UCSD-AML1 (cell line): ENCODE data around the gene PHLDA1.
A peak's percentile ranks its signal among the peaks of the same experiment; 100 is the strongest.
"Not testable (repeated sequence)": the region's sequence is repeated elsewhere in the genome, so short reads cannot be mapped to it uniquely, and the experiment has no call there.

Experiments
- DNase-seq: peaks from one replicate; lab custom pipeline; 2025; ENCODE audit not compliant: unreplicated experiment; lab: John Stamatoyannopoulos, UW

The PHLDA1 gene

DNA sequence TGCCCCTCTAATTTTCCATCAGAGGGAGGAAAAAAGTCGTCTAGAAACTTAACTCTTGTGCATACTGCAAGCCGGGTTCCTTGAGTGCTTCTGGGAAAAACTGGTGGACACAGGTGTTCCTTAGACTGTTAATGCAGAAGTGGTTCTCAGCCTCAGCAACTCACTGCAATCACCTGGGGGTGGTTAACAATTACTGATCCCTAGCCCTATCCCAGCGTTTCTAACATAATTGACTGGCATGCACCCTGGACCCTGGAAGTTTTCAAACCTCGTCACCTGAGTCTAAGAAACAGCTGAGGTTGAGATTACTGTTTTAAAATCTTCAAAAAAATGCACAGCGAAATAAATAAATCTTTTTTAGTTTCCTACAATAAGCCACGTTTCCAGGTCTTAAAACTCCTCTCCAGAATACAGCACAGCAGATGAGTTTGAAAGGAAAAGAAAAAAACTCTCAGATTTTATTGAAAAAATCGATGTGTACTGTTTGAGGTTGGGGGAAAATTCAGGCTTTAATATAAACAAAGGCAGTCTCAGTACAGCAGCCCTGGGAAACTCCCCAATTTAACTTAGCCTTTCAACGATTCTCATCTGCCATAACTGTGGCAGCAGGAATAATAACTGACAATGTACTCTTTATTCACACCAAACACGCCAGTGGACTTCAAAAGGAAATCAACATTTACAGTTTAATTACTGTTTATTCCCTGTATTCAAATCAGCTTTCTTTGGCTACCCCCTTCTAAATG is 45.4 kb downstream of the PHLDA1 start:
- no peak for DNase-seq

DNA sequence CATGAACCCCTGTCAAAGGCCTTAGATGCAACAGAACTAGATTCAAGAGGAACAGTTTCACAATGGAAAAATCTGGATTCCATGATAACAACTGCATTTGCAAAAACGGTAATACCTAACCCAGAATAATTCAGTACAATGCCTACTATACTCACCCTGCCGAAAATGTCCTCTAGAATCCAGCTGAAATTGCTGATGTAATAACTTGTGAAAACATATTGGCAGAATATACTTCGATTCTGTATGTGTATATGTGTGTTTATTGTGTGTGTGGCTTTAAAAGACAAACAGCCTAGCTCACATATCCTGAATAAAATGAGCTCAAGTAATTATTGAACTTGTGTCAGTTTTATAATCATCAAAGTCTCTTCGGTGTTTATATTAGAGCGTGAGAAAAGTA is 46.0 kb downstream of the PHLDA1 start:
- no peak for DNase-seq

DNA sequence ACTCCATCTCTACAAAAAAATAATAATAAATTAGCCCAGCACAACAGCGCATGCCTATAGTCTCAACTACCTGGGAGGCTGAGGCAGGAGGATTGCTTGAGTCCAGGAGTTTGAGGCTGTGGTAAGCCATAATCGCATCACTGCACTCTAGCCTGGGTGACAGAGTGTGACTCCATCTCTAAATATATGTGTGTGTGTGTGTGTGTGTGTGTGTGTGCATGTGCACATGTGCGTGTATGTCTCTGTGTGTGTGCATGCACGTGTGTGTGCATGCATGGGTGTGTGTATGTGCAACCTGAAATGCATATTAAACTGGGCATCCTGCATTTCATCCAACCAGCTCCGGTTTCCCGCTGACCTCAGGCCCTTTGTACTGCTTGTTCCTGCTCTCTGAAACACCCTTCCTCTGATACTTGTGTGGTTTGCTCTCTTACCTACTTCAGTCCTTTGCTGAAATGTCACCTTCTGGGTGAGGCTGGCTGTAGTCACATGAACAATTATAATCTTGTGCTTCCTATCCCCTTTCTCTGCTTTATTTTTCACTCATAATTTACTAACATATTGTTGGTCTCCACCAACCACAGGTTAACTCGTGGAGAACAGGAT is 46.9 kb downstream of the PHLDA1 start:
- DNase-seq: no peak

DNA sequence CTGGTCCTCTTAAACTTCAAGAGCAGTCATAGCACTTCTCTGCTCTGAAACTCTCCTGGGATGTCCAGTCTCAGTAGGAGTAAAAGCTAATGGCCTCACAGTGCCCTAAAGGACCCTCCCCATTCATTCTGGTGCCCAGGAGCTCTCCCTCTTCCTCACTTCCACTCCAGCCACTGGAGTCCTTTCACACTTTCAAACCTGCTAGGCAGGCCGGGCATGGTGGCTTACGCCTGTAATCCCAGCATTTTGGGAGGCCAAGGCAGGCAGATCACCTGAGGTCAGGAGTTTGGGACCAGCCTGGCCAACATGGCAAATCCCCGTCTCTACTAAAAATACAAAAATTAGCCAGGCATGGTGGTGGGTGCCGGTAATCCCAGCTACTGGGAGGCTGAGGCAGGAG is 47.7 kb downstream of the PHLDA1 start:
- not testable (repeated sequence) for DNase-seq

DNA sequence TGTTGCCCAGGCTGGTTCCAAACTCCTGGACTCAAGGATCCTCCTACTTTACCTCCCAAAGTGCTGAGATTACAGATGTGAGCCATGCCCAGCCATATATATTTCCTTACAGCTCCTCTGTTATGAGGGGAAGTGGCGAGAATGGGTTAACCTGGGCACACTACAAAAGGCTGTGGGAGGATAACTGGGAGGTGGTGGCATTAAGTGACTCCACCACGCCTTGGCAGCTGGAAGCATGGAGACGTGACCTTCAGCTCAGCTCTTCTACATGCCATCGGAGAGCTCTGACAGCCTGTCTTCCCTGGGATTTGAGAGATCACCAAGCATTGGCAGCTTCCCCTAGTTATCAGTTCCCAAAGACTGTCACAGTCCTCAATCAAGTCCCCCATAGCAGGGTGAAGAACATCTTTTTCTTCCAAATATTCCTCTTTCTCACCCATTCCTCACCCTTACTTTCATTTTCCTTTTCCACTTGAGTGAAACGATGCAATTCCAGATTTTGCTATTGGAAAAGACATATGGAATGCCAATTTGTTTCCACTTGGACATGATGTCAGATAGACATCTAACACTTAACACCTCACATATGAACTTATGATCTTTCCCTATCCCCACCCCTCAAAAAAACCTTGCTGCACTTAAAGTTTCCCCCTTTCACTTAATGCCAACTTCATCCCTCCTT is 48.5 kb downstream of the PHLDA1 start:
- peak; percentile 8 for DNase-seq

DNA sequence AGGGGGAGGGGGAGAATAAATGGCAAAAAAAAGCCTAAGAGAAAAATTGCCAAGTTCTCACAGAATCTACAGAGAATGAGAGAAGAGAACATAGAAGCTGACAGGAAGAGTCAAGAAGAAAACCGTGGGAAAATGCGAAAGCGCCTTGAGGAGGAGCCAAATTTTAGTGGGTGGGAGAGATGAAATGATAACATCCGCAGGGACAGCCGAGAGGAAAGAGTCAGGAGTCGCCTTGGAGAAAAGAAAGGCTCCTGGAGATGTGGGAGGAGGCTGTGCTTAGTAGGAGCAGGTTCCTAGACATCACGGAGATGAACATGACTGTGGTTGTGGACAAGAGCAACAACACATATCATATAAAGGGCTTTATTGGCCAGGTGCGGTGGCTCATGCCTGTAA is 49.4 kb downstream of the PHLDA1 start:
- DNase-seq: no peak

DNA sequence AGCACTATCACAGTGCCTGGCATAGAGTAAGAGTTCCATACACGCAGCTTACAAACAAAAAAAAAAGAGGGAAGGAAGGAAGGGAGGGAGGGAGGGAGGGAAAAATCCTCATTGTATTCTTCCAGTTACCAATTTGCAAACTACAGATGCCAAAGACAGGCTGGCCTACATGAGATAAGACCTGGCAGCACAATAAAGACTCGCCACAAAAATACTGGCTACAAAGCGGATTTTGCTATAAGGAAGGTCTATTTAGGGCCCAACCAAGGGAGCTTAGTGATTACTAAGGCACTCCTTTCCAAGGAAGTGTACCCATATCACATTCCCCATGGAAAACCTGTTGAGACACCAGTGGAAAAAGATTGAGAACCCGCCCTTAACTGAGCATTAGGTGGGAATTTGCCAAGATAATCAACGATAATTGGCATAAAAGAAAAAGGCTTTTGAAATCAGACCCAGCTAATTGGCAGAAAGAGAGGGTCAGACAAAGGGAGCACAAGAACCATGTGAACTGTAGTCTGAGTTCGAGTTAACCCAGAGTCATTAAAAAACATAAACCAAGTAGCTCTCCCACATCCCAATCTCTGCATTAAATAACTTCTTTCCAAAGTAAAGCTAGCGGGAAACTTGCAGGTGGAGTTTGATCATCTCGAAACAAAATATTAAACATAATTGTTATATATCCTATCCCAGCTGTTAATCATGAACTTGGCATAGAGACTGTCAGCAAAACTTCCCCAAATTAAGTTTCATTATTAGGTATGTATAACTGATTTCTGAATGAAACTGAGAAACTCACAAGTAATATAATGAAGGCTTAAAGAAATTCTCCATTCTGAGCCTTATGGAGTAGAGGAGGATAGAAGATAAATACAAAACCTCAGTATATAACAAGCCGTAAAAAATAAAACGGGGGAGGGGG is 50.1 kb downstream of the PHLDA1 start:
- no peak for DNase-seq

DNA sequence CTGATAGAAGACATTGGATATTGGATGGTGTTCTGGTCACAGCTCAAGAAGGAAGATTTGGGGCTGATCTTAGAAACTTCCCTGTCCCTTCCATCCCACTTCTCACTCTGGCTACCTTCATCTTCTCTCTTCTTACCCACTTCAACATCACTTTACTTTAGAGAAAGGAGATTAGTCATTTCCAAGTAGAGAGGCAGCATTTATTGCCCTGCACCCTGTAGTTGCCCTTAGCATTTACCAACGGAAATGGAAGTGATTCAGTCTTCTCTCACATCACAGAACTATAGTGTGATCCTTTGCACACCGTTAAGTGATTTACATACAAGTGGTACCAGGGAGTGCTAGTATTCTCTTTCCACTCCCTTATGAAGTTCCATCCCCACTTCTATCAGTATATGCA is 52.4 kb downstream of the PHLDA1 start:
- no peak for DNase-seq

DNA sequence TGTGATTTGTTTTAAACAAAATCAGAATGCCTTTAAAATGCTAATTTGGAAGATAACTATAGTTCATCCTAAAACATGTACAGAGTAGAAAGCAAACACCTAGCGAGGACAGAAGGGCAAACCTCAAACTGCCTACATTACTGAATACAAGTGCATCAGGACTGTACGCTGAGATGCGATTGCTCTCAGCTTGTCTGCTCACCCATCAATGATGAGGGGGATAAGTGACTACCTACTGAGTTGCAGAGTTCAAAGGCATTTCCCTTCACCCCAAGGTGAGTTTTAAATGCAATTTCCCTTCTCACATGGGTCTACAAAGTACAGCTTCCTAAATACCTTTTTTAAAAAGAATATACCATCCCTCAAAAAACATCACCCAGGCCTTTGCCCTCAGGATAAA is 52.9 kb downstream of the PHLDA1 start:
- DNase-seq: no peak

DNA sequence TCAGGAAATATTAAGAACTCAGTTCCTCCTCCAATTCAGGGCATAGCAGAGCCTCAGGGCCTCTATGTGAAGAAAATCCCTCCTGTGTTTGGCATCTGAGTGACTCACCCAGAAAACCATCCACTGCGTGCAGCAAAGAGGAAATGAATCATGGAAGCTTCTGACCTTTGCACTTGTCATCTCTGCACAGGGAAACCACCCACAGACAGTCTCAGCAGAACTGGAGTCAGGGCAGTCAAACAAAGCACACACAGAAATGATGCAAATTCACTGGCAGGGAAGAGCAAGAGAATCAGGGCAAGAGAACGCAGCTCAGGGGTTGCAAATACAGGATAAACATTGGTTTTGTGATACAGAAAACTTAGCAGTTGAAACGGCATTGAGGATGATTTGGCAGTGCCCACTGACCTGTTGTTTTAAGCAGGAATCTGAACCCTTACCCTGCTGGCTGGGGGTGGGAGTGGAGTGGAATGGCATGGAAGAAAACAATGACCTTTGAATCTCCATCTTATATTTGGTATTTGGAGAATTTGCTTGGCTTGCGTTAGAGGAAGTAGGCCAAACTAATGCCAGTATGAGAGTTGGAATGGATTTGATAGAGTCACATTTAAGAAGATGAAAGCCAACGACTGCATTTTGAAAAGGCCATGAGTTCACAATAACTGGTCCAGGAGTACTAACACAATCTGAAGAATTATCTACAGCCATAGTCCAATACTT is 53.5 kb downstream of the PHLDA1 start:
- peak; percentile 63 for DNase-seq

DNA sequence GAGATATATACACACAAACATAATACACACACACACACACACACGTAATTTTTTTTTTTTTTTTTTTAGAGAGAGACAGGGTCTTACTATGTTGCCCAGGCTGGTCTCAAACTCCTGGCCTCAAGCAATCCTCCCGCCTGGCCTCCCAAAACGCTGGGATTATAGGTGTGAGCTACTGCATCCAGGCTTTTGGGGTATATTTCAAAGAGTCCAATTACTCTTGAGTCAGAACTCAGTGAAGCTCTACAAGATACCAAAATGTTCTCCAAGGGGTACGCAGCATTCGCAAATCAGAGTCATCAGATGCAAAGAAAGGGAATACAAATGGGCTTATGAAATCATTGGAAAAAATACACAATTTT is 54.0 kb downstream of the PHLDA1 start:
- DNase-seq: no peak

DNA sequence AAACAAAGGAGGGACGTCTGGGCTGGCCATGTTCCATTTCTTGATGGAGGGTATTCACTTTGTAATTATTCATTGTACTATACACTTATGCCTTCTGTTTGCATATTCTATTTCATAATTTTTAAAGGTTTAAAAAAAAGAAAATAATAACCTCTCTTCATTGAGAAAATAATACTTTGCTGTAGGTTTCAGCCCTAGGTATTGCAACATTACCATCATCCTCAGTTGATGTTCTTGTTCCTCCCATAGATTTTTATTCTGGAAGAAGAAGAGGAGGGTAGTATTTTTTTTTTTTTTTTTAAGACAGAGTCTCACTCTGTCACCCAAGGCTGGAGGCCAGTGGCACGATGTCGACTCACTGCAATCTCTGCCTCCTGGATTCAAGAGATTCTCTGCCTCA is 54.7 kb downstream of the PHLDA1 start:
- DNase-seq: no peak

DNA sequence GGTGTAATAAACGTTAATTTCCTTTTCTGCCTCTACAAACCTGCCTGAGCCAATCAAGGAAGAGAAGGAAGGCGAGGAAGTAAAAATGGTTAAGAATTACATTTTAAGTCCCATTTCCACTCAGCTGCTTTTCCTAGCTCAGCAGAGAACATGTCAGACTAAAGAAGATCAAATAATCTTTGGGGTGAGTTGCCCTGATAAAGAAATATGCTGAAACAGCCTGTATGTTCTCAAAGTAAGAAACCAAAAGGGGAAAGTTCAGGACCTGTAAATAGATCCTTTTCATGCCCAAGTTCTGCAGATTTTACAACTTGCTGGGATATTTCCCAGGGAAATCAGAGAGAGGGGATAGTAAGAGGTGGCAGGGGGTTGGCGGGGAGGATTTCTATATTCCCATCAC is 55.5 kb downstream of the PHLDA1 start:
- no peak for DNase-seq

DNA sequence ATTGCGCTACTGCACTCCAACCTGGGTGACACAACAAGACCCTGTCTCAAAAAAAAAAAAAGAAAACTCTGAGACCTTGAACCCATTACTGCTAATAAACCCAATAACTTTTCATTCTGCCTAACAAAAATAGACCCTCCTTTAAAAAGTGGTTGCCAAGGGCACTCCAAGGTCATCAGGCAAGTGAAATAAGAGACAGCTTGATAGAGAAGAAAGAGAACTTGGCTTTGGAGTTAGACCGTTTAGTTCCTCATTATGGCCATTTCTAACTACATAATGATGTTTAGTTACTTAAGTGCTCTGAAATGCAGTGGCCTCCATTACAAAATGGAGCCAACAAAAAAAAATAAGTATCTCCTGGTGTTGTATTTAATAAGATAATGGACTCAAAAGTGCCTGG is 55.9 kb downstream of the PHLDA1 start:
- no peak for DNase-seq
